ENCODE results near the gene ADGRE2.
"Not testable (repeated sequence)": the region's sequence is repeated elsewhere in the genome, so short reads cannot be mapped to it uniquely, and the experiment has no call there.

ADGRE2 gene

GRCh38 chr19:14778110-14778845, at the start of gene ADGRE2:
Gene ADGRE2 (minus strand): TSS chr19:14778560. CDS start chr19:14776756, 1,804 bp downstream.
- DNase-seq (ENCODE audit: low read depth), result not testable (repeated sequence)

DNA sequence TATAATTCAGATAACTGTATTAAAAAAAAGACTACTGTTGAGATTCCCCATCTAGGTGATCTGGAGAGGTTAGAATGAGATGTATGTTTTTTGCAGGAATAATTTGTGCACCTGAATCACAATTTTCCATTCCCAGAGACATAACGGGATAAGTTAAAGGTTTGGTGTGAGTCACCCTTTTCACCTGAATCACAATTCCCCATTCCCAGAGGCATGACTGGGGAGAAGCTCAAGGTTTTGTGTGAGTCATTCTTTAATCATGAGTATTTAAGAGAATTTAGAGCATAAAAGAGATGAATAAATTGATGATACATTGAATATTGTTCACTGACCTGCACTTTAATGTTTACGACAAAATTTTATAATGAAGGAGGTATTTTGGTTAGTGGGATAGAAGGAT, 47.6 kb upstream of the ADGRE2 start:
- no peak for DNase-seq (ENCODE audit: low read depth)

DNA sequence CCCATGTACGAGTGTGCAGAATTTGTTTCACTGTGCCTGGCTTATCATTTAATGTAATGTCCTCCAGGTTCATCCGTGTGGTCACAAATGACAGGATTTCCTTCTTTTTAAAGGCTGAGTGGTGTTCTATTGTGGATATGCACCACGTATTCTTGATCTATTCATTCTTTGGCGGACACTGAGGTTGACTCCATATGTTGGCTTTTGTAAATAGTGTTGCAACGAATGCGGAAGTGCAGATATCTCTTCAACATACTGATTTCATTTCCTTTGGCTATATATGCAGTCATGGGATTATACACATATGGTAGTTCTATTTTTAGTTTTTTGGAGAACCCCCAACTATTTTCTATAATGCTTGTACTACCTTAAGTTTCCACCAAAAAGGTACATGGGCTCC, 43.6 kb upstream of the ADGRE2 start:
- no peak for DNase-seq (ENCODE audit: low read depth)

GRCh38 chr19:14818588-14818987, 40.2 kb upstream of the ADGRE2 start:
- DNase-seq (ENCODE audit: low read depth), result no peak

DNA sequence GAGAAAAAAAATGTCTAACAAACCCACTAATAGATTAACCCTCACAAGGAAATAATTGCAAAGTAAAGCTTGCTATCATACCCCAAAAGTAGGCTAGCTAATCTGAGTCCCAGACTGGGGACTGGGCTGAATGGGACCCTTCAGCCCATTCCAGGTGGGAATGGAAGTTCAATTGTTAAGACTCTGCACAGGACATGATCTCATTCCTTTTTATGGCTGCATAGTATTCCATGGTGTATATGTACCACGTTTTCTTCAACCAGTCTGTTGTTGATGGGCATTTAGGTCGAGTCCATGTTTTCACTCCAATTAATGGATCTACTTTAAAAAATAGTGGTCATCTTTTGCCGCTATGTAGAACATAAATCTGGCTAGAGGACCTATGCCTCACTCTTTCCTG, 38.7 kb upstream of the ADGRE2 start:
- no peak for DNase-seq (ENCODE audit: low read depth)

- no peak for DNase-seq (ENCODE audit: low read depth)
Observed at GRCh38 chr19:14814982-14815652, 36.8 kb upstream of the ADGRE2 start.

GRCh38 chr19:14809272-14810057, 31.1 kb upstream of the ADGRE2 start:
- DNase-seq (ENCODE audit: low read depth), result no peak

DNA sequence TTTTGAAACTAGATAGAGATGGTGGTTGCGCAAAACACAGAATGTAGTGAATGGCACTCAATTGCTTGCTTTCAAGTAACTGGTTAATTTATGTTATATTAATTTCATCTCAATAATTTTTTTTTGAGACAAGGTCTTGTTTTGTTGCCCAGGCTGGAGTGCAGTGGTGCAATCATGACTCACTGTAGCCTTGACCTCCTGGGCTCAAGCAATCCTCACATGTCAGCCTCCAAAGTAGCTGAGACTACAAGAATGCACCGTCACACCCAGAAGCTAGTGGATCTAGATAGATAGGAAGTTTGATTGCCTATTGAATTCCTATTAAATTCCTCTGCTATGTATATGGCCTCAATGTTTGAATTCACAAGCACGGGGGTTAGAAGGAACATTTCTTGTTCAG, 26.4 kb upstream of the ADGRE2 start:
- no peak for DNase-seq (ENCODE audit: low read depth)

GRCh38 chr19:14798760-14799159, 20.4 kb upstream of the ADGRE2 start:
- DNase-seq (ENCODE audit: low read depth), result no peak

DNA sequence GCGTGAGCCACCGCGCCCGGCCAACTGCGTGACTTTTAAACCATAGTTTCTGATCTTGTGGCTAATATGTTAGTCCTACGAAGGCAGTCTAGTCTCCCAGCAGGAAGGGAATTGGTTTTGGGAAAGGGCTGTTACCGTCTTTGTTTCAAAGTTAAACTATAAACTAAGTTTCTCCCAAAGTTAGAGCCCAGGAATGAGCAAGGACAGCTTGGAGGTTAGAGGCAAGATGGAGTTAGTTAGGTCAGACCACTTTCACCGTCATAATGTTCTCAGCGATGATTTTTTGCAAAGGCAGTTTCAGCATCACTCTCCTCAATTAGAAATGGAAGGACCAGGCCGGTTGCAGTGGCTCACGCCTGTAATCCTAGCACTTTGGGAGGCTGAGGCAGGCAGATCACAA, 17.7 kb upstream of the ADGRE2 start:
- no peak for DNase-seq (ENCODE audit: low read depth)

- DNase-seq (ENCODE audit: low read depth), result no peak
Observed at GRCh38 chr19:14795078-14795721, 16.8 kb upstream of the ADGRE2 start.

DNA sequence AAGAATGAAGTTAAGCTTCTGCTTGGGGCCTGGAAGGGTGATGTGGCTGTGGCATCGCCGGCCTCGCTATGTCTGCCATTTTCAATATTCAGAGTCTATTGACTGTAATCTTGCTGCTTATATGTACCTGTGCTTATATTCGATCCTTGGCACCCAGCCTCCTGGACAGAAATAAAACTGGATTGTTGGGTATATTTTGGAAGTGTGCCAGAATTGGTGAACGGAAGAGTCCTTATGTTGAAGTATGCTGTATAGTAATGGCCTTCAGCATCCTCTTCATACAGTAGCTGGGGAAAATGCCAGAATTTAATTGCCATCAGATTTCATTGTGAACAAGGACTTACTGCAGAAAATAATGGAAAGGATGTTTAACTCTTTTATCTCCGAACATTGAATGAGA, 13.9 kb upstream of the ADGRE2 start:
- DNase-seq (ENCODE audit: low read depth), result not testable (repeated sequence)

- DNase-seq (ENCODE audit: low read depth), result no peak
Observed at GRCh38 chr19:14786421-14786851, 8.1 kb upstream of the ADGRE2 start.

DNA sequence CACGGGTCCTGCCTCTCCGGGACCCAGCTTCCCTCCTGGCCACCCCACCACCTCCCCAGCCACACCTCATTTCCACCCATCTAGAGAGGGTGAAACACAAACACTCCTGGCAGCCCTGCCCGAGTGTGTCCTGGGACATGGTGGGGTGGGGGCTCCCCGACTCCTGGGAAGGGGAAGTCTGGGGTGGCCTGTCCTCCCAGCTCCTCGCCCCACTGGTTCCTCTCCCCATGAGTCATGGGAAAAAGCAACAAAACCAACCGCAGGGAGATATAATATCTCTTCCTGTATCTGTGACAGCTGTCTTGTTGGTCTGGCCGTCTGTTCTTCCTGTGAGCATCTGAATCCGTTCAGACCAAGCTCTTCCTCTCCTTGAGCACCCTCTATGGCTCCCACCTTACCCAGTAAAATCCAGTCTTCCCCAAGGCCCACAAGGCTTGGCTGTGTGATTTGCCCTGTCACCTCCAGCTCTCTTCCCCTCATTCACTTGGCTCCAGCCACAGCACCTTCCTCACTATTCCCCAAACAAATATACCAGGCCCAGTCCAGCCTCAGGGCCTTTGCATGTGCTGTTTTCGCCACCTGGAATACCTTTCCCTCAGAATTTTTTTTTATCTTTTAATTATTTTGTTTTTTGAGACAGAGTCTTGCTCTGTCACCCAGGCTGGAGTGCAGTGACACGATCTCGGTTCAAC, 6.9 kb upstream of the ADGRE2 start:
- DNase-seq (ENCODE audit: low read depth), result peak; percentile 94

- peak; percentile 57 for DNase-seq (ENCODE audit: low read depth)
Observed at GRCh38 chr19:14784730-14785101, 6.4 kb upstream of the ADGRE2 start.

- peak; percentile 65 for DNase-seq (ENCODE audit: low read depth)
Observed at GRCh38 chr19:14783410-14783998, 5.1 kb upstream of the ADGRE2 start.

- no peak for DNase-seq (ENCODE audit: low read depth)
Observed at GRCh38 chr19:14782626-14783409, 4.5 kb upstream of the ADGRE2 start.

GRCh38 chr19:14781713-14782536, 3.6 kb upstream of the ADGRE2 start:
- not testable (repeated sequence) for DNase-seq (ENCODE audit: low read depth)

GRCh38 chr19:14780622-14781225, 2.4 kb upstream of the ADGRE2 start:
- not testable (repeated sequence) for DNase-seq (ENCODE audit: low read depth)

Data from CMK (cell line).